ENCODE results near the gene AP4M1. TPM values are rescaled to one million over a fixed set of nuclear protein-coding genes. Genes with fewer than 3 reads are reported as not detected.

AP4M1 gene
- polyA plus RNA-seq, 1 donor from 2014 or later, result 100 TPM

GRCh38 chr7:100124301-100125230 is 23.1 kb downstream of the AP4M1 start:
- H3K9ac ChIP-seq (ENCODE audit: low read length), result no peak overlapping the region
- H3K4me3 ChIP-seq (ENCODE audit: low read length), result no peak overlapping the region
- H3K27ac ChIP-seq (ENCODE audit: low read length), result no peak overlapping the region
- no peaks in the 10 kb centered on the region for H4K20me1 ChIP-seq (ENCODE audit: insufficient read depth)
- H3K27me3 ChIP-seq (ENCODE audit: insufficient read depth, low read depth, low read length), result no peaks in the 10 kb centered on the region
- no peak overlapping the region for H3K4me2 ChIP-seq (ENCODE audit: low read length)
- H3K9me2 ChIP-seq (ENCODE audit: insufficient read depth, low read length), result no peaks in the 10 kb centered on the region
- no peaks in the 10 kb centered on the region for H3K9me3 ChIP-seq (ENCODE audit: low read length)
- peaks cover 4% of the 10 kb centered on the region for H3K79me2 ChIP-seq (replicated peaks; ENCODE audit: insufficient read depth, low read length)
- H3K36me3 ChIP-seq (ENCODE audit: insufficient read depth, low read length), result peaks cover 8% of the 10 kb centered on the region
- no peak overlapping the region for H2AFZ ChIP-seq (ENCODE audit: low read depth, low read length)
- TF ChIP-seq REST (IDR thresholded peaks at IDR 0.05; ENCODE audit: borderline replicate concordance) (no peak), CTCF (IDR thresholded peaks at IDR 0.05; ENCODE audit: poor library complexity, severe bottlenecking) (no peak), EZH2 (IDR thresholded peaks at IDR 0.05; ENCODE audit: borderline replicate concordance, insufficient read depth, low read length, poor library complexity, severe bottlenecking) (no peak), RAD21 (conservative IDR thresholded peaks at IDR 0.05) (no peak), MXI1 (conservative IDR thresholded peaks at IDR 0.05; ENCODE audit: poor library complexity, severe bottlenecking) (no peak), EP300 (conservative IDR thresholded peaks at IDR 0.05; ENCODE audit: poor library complexity, severe bottlenecking) (no peak), POLR2AphosphoS5 (IDR thresholded peaks at IDR 0.05) (no peak), SMC3 (conservative IDR thresholded peaks at IDR 0.05; ENCODE audit: poor library complexity) (no peak), TAF1 (IDR thresholded peaks at IDR 0.05; ENCODE audit: low read depth) (no peak)
- peaks cover 3% of the 10 kb centered on the region for H3F3A ChIP-seq (ENCODE audit: insufficient read depth, low read length, poor library complexity, severe bottlenecking)

- Histone ChIP-seq H4K20me1 (ENCODE audit: insufficient read depth) (no peaks in the 10 kb centered on the region), H3K9me3 (ENCODE audit: low read length) (no peaks in the 10 kb centered on the region), H3K9ac (ENCODE audit: low read length) (peak overlapping the region; percentile 92), H3K27ac (ENCODE audit: low read length) (peak overlapping the region; percentile 97), H3K79me2 (replicated peaks; ENCODE audit: insufficient read depth, low read length) (no peaks in the 10 kb centered on the region), H3K36me3 (ENCODE audit: insufficient read depth, low read length) (peaks cover 8% of the 10 kb centered on the region), H3K4me2 (ENCODE audit: low read length) (peak overlapping the region; percentile 80), H3K9me2 (ENCODE audit: insufficient read depth, low read length) (no peaks in the 10 kb centered on the region), H2AFZ (ENCODE audit: low read depth, low read length) (peak overlapping the region; percentile 46), H3K4me3 (ENCODE audit: low read length) (peak overlapping the region; percentile 87), H3K27me3 (ENCODE audit: insufficient read depth, low read depth, low read length) (no peaks in the 10 kb centered on the region), H3F3A (ENCODE audit: insufficient read depth, low read length, poor library complexity, severe bottlenecking) (peaks cover 3% of the 10 kb centered on the region)
- TF ChIP-seq CTCF (IDR thresholded peaks at IDR 0.05; ENCODE audit: poor library complexity, severe bottlenecking) (peak; percentile 27), EZH2 (IDR thresholded peaks at IDR 0.05; ENCODE audit: borderline replicate concordance, insufficient read depth, low read length, poor library complexity, severe bottlenecking) (no peak)
Measured at GRCh38 chr7:100126239-100126930, 24.9 kb downstream of the AP4M1 start.
